Mesenchymal stem cell (in vitro differentiated cells and primary cell): ENCODE measurements around the gene RGSL1.
A peak's percentile ranks its signal among the peaks of the same experiment; 100 is the strongest.

Experiments
- DNase-seq: peaks from one replicate; pipeline ENCODE4 v3.0.0-alpha.2; 2013
- H2AFZ ChIP-seq: one replicate; pipeline ENCODE4 v1.6.1; 2013; ENCODE audit warnings: low read depth, mild to moderate bottlenecking, control low read depth, inconsistent platforms, low read length, moderate library complexity
- H2AK5ac ChIP-seq: 2 replicates; pipeline ENCODE4 v1.6.1; 2013; ENCODE audit warnings: low read length, moderate library complexity, mild to moderate bottlenecking, inconsistent platforms; ENCODE audit not compliant: severe bottlenecking
- H2BK120ac ChIP-seq: one replicate; pipeline ENCODE4 v1.6.1; 2013; ENCODE audit warnings: low read depth, mild to moderate bottlenecking, inconsistent platforms, low read length, moderate library complexity
- H2BK12ac ChIP-seq, 2 experiments: one replicate each; pipeline ENCODE4 v1.6.1; 2013; ENCODE audit warnings: inconsistent platforms in 2 of 2, low read length in 2 of 2, mild to moderate bottlenecking in 2 of 2, moderate library complexity in 2 of 2, control low read depth in 1 of 2
- H2BK15ac ChIP-seq: one replicate; pipeline ENCODE4 v1.6.1; 2013; ENCODE audit warnings: mild to moderate bottlenecking, low read depth, inconsistent platforms; ENCODE audit not compliant: poor library complexity, severe bottlenecking
- H2BK5ac ChIP-seq: 2 replicates; pipeline ENCODE4 v1.6.1; 2013; ENCODE audit warnings: low read depth, mild to moderate bottlenecking, low read length, control low read depth, inconsistent platforms; ENCODE audit not compliant: poor library complexity, severe bottlenecking
- H3K14ac ChIP-seq, 2 experiments: one replicate each; pipeline ENCODE4 v1.6.1; 2013; ENCODE audit warnings: inconsistent platforms in 2 of 2, low read length in 2 of 2, control low read depth in 1 of 2, mild to moderate bottlenecking in 1 of 2, moderate library complexity in 1 of 2
- H3K18ac ChIP-seq, 2 experiments: one replicate each; pipeline ENCODE4 v1.6.1; 2013; ENCODE audit warnings: inconsistent platforms in 2 of 2, low read length in 2 of 2, control low read depth in 1 of 2, low read depth in 1 of 2, mild to moderate bottlenecking in 1 of 2
- H3K23ac ChIP-seq, 2 experiments: one replicate each; pipeline ENCODE4 v1.6.1; 2013; ENCODE audit warnings: inconsistent platforms in 2 of 2, low read length in 2 of 2, mild to moderate bottlenecking in 2 of 2, moderate library complexity in 2 of 2, control low read depth in 1 of 2
- H3K27ac ChIP-seq: 2 replicates; pipeline ENCODE4 v1.5.1; 2013; ENCODE audit warnings: mild to moderate bottlenecking, moderate library complexity, low read length, control low read depth, inconsistent platforms; ENCODE audit not compliant: poor library complexity, severe bottlenecking
- H3K27me3 ChIP-seq, 2 experiments: 2 replicates each; pipeline versions ENCODE4 v1.6.1 to v1.7.0; 2013; ENCODE audit warnings: low read length in 2 of 2, mild to moderate bottlenecking in 2 of 2, moderate library complexity in 2 of 2, control low read depth in 1 of 2, inconsistent platforms in 1 of 2; ENCODE audit not compliant: control insufficient read depth in 1 of 2, insufficient read depth in 1 of 2
- H3K36me3 ChIP-seq, 2 experiments: 2 replicates each; pipeline versions ENCODE4 v1.6.1 to v1.7.0; 2013; ENCODE audit warnings: low read length in 2 of 2, control low read depth in 1 of 2, inconsistent platforms in 1 of 2, low read depth in 1 of 2, mild to moderate bottlenecking in 1 of 2; ENCODE audit not compliant: insufficient read depth in 2 of 2, control insufficient read depth in 1 of 2
- H3K4ac ChIP-seq, 2 experiments: one replicate each; pipeline ENCODE4 v1.6.1; 2013; ENCODE audit warnings: inconsistent platforms in 2 of 2, low read length in 2 of 2, mild to moderate bottlenecking in 2 of 2, moderate library complexity in 2 of 2, control low read depth in 1 of 2, low read depth in 1 of 2
- H3K4me1 ChIP-seq: 2 replicates; pipeline ENCODE4 v1.6.1; 2013; ENCODE audit warnings: low read depth, low read length, control low read depth; ENCODE audit not compliant: control insufficient read depth, insufficient read depth
- H3K4me2 ChIP-seq: 2 replicates; pipeline ENCODE4 v1.6.1; 2013; ENCODE audit warnings: low read length, mild to moderate bottlenecking, inconsistent platforms; ENCODE audit not compliant: poor library complexity, severe bottlenecking
- H3K4me3 ChIP-seq, 2 experiments: 2 replicates each; pipeline versions ENCODE4 v1.5.1 to v1.7.0; 2013; ENCODE audit warnings: low read length in 2 of 2, mild to moderate bottlenecking in 2 of 2, control low read depth in 1 of 2, low read depth in 1 of 2; ENCODE audit not compliant: insufficient read depth in 1 of 2
- H3K79me1 ChIP-seq: replicated peaks from 2 replicates; pipeline ENCODE4 v1.6.1; 2013; ENCODE audit warnings: mild to moderate bottlenecking, control low read depth, low read length, inconsistent platforms; ENCODE audit not compliant: poor library complexity, severe bottlenecking
- H3K9ac ChIP-seq: 2 replicates; pipeline ENCODE4 v1.7.0; 2013; ENCODE audit warnings: mild to moderate bottlenecking, low read length, moderate library complexity
- H3K9me3 ChIP-seq: 2 replicates; pipeline ENCODE4 v1.7.0; 2013; ENCODE audit warnings: mild to moderate bottlenecking, low read length; ENCODE audit not compliant: control insufficient read depth
- H4K8ac ChIP-seq: one replicate; pipeline ENCODE4 v1.6.1; 2013; ENCODE audit warnings: inconsistent platforms, mild to moderate bottlenecking, low read length, moderate library complexity
- H4K91ac ChIP-seq: one replicate; pipeline ENCODE4 v1.6.1; 2013; ENCODE audit warnings: mild to moderate bottlenecking, low read length, inconsistent platforms
- WGBS: methylation state at CpG from one replicate; pipeline ENCODE4 v1.1.7; 2013; ENCODE audit warnings: mixed read lengths; 5-methylcytosine and 5-hydroxymethylcytosine counted together

Gene RGSL1

GRCh38 chr1:182426442-182427430, 23.2 kb upstream of the RGSL1 start:
- WGBS, result 67% methylated on average over 5 of the region's 7 CpGs
- H3K27me3 ChIP-seq, result no peaks in the 10 kb centered on the region
- no peak for DNase-seq

GRCh38 chr1:182428043-182428442, 21.9 kb upstream of the RGSL1 start:
- Histone ChIP-seq H2AK5ac (no peak overlapping the region), H2BK15ac (no peak overlapping the region), H2BK120ac (no peak overlapping the region), H3K36me3 (no peaks in the 10 kb centered on the region), H3K4ac (no peak overlapping the region), H2BK12ac (no peak overlapping the region), H3K4me2 (no peak overlapping the region), H3K27me3 (no peaks in the 10 kb centered on the region), H2AFZ (no peak overlapping the region), H3K4me3 (no peak overlapping the region), H3K23ac (no peak overlapping the region), H3K18ac (no peak overlapping the region), H3K79me1 (no peaks in the 10 kb centered on the region), H3K4me1 (no peaks in the 10 kb centered on the region), H2BK5ac (no peak overlapping the region), H3K27ac (no peak overlapping the region), H3K9me3 (no peaks in the 10 kb centered on the region), H3K9ac (no peak overlapping the region), H3K14ac (no peak overlapping the region), H4K91ac (no peak overlapping the region), H4K8ac (no peak overlapping the region)
- DNase-seq, result no peak
- 83% methylated on average over 1 of the region's 2 CpGs for WGBS

More at GRCh38 chr1:182426442-182427430, 23.2 kb upstream of the RGSL1 start:
- H4K91ac ChIP-seq, result no peak overlapping the region
- H3K23ac ChIP-seq, result no peak overlapping the region
- no peak overlapping the region for H4K8ac ChIP-seq
- H2AFZ ChIP-seq, result no peak overlapping the region
- no peaks in the 10 kb centered on the region for H3K36me3 ChIP-seq
- no peaks in the 10 kb centered on the region for H3K4me1 ChIP-seq
- H3K79me1 ChIP-seq, result no peaks in the 10 kb centered on the region
- H2BK120ac ChIP-seq, result no peak overlapping the region
- H2BK15ac ChIP-seq, result no peak overlapping the region
- H2AK5ac ChIP-seq, result no peak overlapping the region
- H3K4ac ChIP-seq, result no peak overlapping the region
- no peak overlapping the region for H3K14ac ChIP-seq
- H3K9ac ChIP-seq, result no peak overlapping the region
- H3K9me3 ChIP-seq, result no peaks in the 10 kb centered on the region
- H2BK5ac ChIP-seq, result no peak overlapping the region
- no peak overlapping the region for H3K4me3 ChIP-seq
- H3K18ac ChIP-seq, result no peak overlapping the region
- no peak overlapping the region for H2BK12ac ChIP-seq
- H3K4me2 ChIP-seq, result no peak overlapping the region
- no peak overlapping the region for H3K27ac ChIP-seq

- Histone ChIP-seq H2AFZ (no peak overlapping the region), H2BK12ac (no peak overlapping the region), H3K4me2 (no peak overlapping the region), H3K14ac (peak overlapping the region in 1 of 2 experiments; percentile 56), H3K4me1 (no peaks in the 10 kb centered on the region), H3K79me1 (no peaks in the 10 kb centered on the region), H2AK5ac (no peak overlapping the region), H4K91ac (no peak overlapping the region), H4K8ac (no peak overlapping the region), H3K36me3 (no peaks in the 10 kb centered on the region), H2BK5ac (no peak overlapping the region), H3K4ac (no peak overlapping the region), H3K23ac (no peak overlapping the region), H3K18ac (no peak overlapping the region), H3K4me3 (no peak overlapping the region), H2BK120ac (no peak overlapping the region), H3K27ac (no peak overlapping the region), H3K9me3 (no peaks in the 10 kb centered on the region), H3K27me3 (no peaks in the 10 kb centered on the region), H3K9ac (no peak overlapping the region), H2BK15ac (no peak overlapping the region)
- DNase-seq, result no peak
- 64% methylated on average over 9 of the region's 11 CpGs for WGBS
Observed at GRCh38 chr1:182430263-182431068, 19.5 kb upstream of the RGSL1 start.

- WGBS, result 94% methylated on average over 7 of the region's 7 CpGs
Observed at GRCh38 chr1:182431278-182431677, 18.7 kb upstream of the RGSL1 start.

More at GRCh38 chr1:182431278-182431677, 18.7 kb upstream of the RGSL1 start:
- Histone ChIP-seq H3K4ac (no peak overlapping the region), H3K4me2 (no peak overlapping the region), H3K36me3 (no peaks in the 10 kb centered on the region), H3K27ac (no peak overlapping the region), H3K4me3 (no peak overlapping the region), H3K23ac (no peak overlapping the region), H3K4me1 (no peaks in the 10 kb centered on the region), H2BK12ac (no peak overlapping the region), H3K14ac (no peak overlapping the region), H4K8ac (no peak overlapping the region), H2BK15ac (no peak overlapping the region), H3K18ac (no peak overlapping the region), H3K9ac (no peak overlapping the region), H2AK5ac (no peak overlapping the region), H3K79me1 (no peaks in the 10 kb centered on the region), H4K91ac (no peak overlapping the region), H3K27me3 (no peaks in the 10 kb centered on the region), H3K9me3 (no peaks in the 10 kb centered on the region), H2AFZ (no peak overlapping the region), H2BK5ac (no peak overlapping the region), H2BK120ac (no peak overlapping the region)
- DNase-seq, result no peak
